ENCODE measurements around the gene KNDC1. TPM values are rescaled to one million over a fixed set of nuclear protein-coding genes. Genes with fewer than 3 reads are reported as not detected.
A peak's percentile ranks its signal among the peaks of the same experiment; 100 is the strongest.
"Not testable (repeated sequence)": the region's sequence is repeated elsewhere in the genome, so short reads cannot be mapped to it uniquely, and the experiment has no call there.

The KNDC1 gene
- total RNA-seq, 6 experiments from 2014 or later = 0.54 to 11.6 (median 8.2) TPM

- 74% methylated on average over 6 of the region's 7 CpGs for WGBS (ENCODE audit: insufficient coverage, low coverage, low lambda C conversion rate, missing lambda C conversion rate)
- Histone ChIP-seq H3K36me3 (no peaks in the 10 kb centered on the region), H3K4me3 (no peak overlapping the region), H3K9me3 (no peaks in the 10 kb centered on the region), H3K27ac (no peak overlapping the region), H3K4me1 (no peaks in the 10 kb centered on the region), H3K27me3 (no peaks in the 10 kb centered on the region)
- intact Hi-C loops (cut with DNase I) = no loop called here
- peak in 1 of 4 donors; percentile 39 for ATAC-seq
- TF ChIP-seq POLR2A (IDR thresholded peaks at IDR 0.05) = no peak
- no peak for TF ChIP-seq CTCF (IDR thresholded peaks at IDR 0.05)
- DNase-seq = no peak
These were observed 15.2 kb upstream of the KNDC1 start for GRCh38 chr10:133144771-133145170.

- ATAC-seq = no peak
- Histone ChIP-seq H3K27me3 (no peaks in the 10 kb centered on the region), H3K9me3 (no peaks in the 10 kb centered on the region), H3K27ac (no peak overlapping the region), H3K4me3 (no peak overlapping the region), H3K36me3 (no peaks in the 10 kb centered on the region), H3K4me1 (no peaks in the 10 kb centered on the region)
- TF ChIP-seq CTCF (IDR thresholded peaks at IDR 0.05) = no peak
- TF ChIP-seq POLR2A (IDR thresholded peaks at IDR 0.05) = no peak
- intact Hi-C loops (cut with DNase I) = no loop called here
- no peak for DNase-seq
- WGBS (ENCODE audit: insufficient coverage, low coverage, low lambda C conversion rate, missing lambda C conversion rate) = 83% methylated on average over 8 of the region's 8 CpGs
These were observed 9.8 kb upstream of the KNDC1 start for GRCh38 chr10:133150226-133150625.

- no peak for TF ChIP-seq CTCF (IDR thresholded peaks at IDR 0.05)
- no peak for TF ChIP-seq POLR2A (IDR thresholded peaks at IDR 0.05)
These were observed 9.4 kb upstream of the KNDC1 start for GRCh38 chr10:133150656-133151055.

GRCh38 chr10:133151071-133151470 is 8.9 kb upstream of the KNDC1 start:
- DNase-seq; H3K4me3 ChIP-seq; H3K27ac ChIP-seq; ATAC-seq; intact Hi-C loops (cut with DNase I); H3K27me3 ChIP-seq; H3K36me3 ChIP-seq; H3K4me1 ChIP-seq; H3K9me3 ChIP-seq: not testable (repeated sequence)
- 61% methylated on average over 2 of the region's 3 CpGs for WGBS (ENCODE audit: insufficient coverage, low coverage, low lambda C conversion rate, missing lambda C conversion rate)

More at GRCh38 chr10:133150656-133151055, 9.4 kb upstream of the KNDC1 start:
- Histone ChIP-seq H3K4me3 (no peak overlapping the region), H3K27me3 (no peaks in the 10 kb centered on the region), H3K4me1 (no peaks in the 10 kb centered on the region), H3K36me3 (no peaks in the 10 kb centered on the region), H3K27ac (no peak overlapping the region), H3K9me3 (no peaks in the 10 kb centered on the region)
- ATAC-seq (no peak), DNase-seq (peak in 2 of 3 donors; percentile 11 to 31)
- intact Hi-C loops (cut with DNase I) = no loop called here
- WGBS (ENCODE audit: insufficient coverage, low coverage, low lambda C conversion rate, missing lambda C conversion rate) = 56% methylated on average over 5 of the region's 12 CpGs

- intact Hi-C loops (cut with DNase I) = no loop called here
- ATAC-seq (no peak), DNase-seq (no peak)
- Histone ChIP-seq H3K36me3 (no peaks in the 10 kb centered on the region), H3K4me1 (no peaks in the 10 kb centered on the region), H3K9me3 (no peaks in the 10 kb centered on the region), H3K27ac (no peak overlapping the region), H3K4me3 (no peak overlapping the region), H3K27me3 (no peaks in the 10 kb centered on the region)
- WGBS (ENCODE audit: insufficient coverage, low coverage, low lambda C conversion rate, missing lambda C conversion rate) = 28% methylated on average over 7 of the region's 9 CpGs
- TF ChIP-seq CTCF (IDR thresholded peaks at IDR 0.05) (no peak), POLR2A (IDR thresholded peaks at IDR 0.05) (no peak)
These were observed 8.5 kb upstream of the KNDC1 start for GRCh38 chr10:133151543-133151972.

All from right lobe of liver (tissue), 6 donors.